Astrocyte (in vitro differentiated cells and primary cell): ENCODE measurements around the gene RNU11.

Experiments used
- CTCF ChIP-seq: IDR thresholded peaks from 2 replicates; pipeline ENCODE4 v1.5.1; 2011; ENCODE audit warnings: low read depth, mild to moderate bottlenecking, inconsistent platforms, low read length, moderate library complexity; ENCODE audit not compliant: insufficient read depth
- EZH2 ChIP-seq: IDR thresholded peaks from 2 replicates; pipeline ENCODE4 v1.6.1; 2012; ENCODE audit warnings: mild to moderate bottlenecking, low read length, inconsistent platforms; ENCODE audit not compliant: insufficient read depth

GRCh38 chr1:28604962-28605361 is 43.4 kb upstream of the RNU11 start:
- TF ChIP-seq CTCF: no peak
- TF ChIP-seq EZH2: no peak
